Trophoblast cell (in vitro differentiated cells and primary cell): Measurements from ENCODE around the gene LDB3.

Source experiments
- DNase-seq, 2 donors: peaks; one replicate each; pipeline ENCODE4 v3.0.0-alpha.2; 2016
- H2AFZ ChIP-seq: 2 replicates; pipeline ENCODE4 v1.6.1; 2013; ENCODE audit warnings: low read length, moderate library complexity, mild to moderate bottlenecking; ENCODE audit not compliant: insufficient read depth, poor library complexity
- H2AK5ac ChIP-seq: 2 replicates; pipeline ENCODE4 v1.6.1; 2013; ENCODE audit warnings: mild to moderate bottlenecking, low read length
- H2BK120ac ChIP-seq: 2 replicates; pipeline ENCODE4 v1.6.1; 2013; ENCODE audit warnings: low read length, mild to moderate bottlenecking, moderate library complexity; ENCODE audit not compliant: insufficient read depth, poor library complexity
- H2BK12ac ChIP-seq: 2 replicates; pipeline ENCODE4 v1.6.1; 2013; ENCODE audit warnings: mild to moderate bottlenecking, low read length, moderate library complexity
- H2BK5ac ChIP-seq: 2 replicates; pipeline ENCODE4 v1.6.1; 2013; ENCODE audit warnings: low read length, low read depth, moderate library complexity, mild to moderate bottlenecking; ENCODE audit not compliant: poor library complexity
- H3K14ac ChIP-seq: 2 replicates; pipeline ENCODE4 v1.6.1; 2013; ENCODE audit warnings: mild to moderate bottlenecking, low read length
- H3K18ac ChIP-seq: 2 replicates; pipeline ENCODE4 v1.6.1; 2013; ENCODE audit warnings: mild to moderate bottlenecking, low read length
- H3K23ac ChIP-seq: 2 replicates; pipeline ENCODE4 v1.6.1; 2013; ENCODE audit warnings: low read length
- H3K27ac ChIP-seq: 2 replicates; pipeline ENCODE4 v1.5.1; 2013; ENCODE audit warnings: low read depth, mild to moderate bottlenecking, inconsistent platforms, low read length, moderate library complexity
- H3K27me3 ChIP-seq: 2 replicates; pipeline ENCODE4 v1.6.1; 2013; ENCODE audit warnings: inconsistent platforms, mild to moderate bottlenecking, low read length, moderate library complexity; ENCODE audit not compliant: insufficient read depth
- H3K36me3 ChIP-seq, 2 experiments: 1 replicate in 1 of 2; 2 replicates in 1 of 2; pipeline ENCODE4 v1.6.1; 2013; ENCODE audit warnings: low read length in 2 of 2, mild to moderate bottlenecking in 2 of 2, moderate library complexity in 1 of 2; ENCODE audit not compliant: insufficient read depth in 2 of 2, control insufficient read depth in 1 of 2
- H3K4ac ChIP-seq: 2 replicates; pipeline ENCODE4 v1.6.1; 2013; ENCODE audit warnings: low read depth, mild to moderate bottlenecking, low read length, moderate library complexity
- H3K4me1 ChIP-seq, 2 experiments: 1 replicate in 1 of 2; 2 replicates in 1 of 2; pipeline ENCODE4 v1.6.1; 2013; ENCODE audit warnings: low read length in 2 of 2, mild to moderate bottlenecking in 2 of 2, moderate library complexity in 1 of 2; ENCODE audit not compliant: insufficient read depth in 2 of 2, control insufficient read depth in 1 of 2
- H3K4me2 ChIP-seq: 2 replicates; pipeline ENCODE4 v1.6.1; 2013; ENCODE audit warnings: inconsistent platforms, mild to moderate bottlenecking, low read length, moderate library complexity
- H3K4me3 ChIP-seq: 2 replicates; pipeline ENCODE4 v1.5.1; 2013; ENCODE audit warnings: mild to moderate bottlenecking, low read depth, low read length, inconsistent platforms
- H3K79me1 ChIP-seq: one replicate; pipeline ENCODE4 v1.6.1; 2013; ENCODE audit warnings: low read length
- H3K79me2 ChIP-seq: 2 replicates; pipeline ENCODE4 v1.6.1; 2013; ENCODE audit warnings: low read length, mild to moderate bottlenecking; ENCODE audit not compliant: control insufficient read depth, insufficient read depth, poor library complexity
- H3K9ac ChIP-seq: 2 replicates; pipeline ENCODE4 v1.6.1; 2013; ENCODE audit warnings: mild to moderate bottlenecking, low read length
- H3K9me3 ChIP-seq: 2 replicates; pipeline ENCODE4 v1.6.1; 2013; ENCODE audit warnings: low read depth, mild to moderate bottlenecking, control low read depth, inconsistent platforms, low read length; ENCODE audit not compliant: insufficient read depth
- H4K12ac ChIP-seq: 2 replicates; pipeline ENCODE4 v1.6.1; 2013; ENCODE audit warnings: low read depth, mild to moderate bottlenecking, low read length, moderate library complexity
- H4K8ac ChIP-seq: 2 replicates; pipeline ENCODE4 v1.6.1; 2013; ENCODE audit warnings: low read depth, mild to moderate bottlenecking, low read length, moderate library complexity
- H4K91ac ChIP-seq: one replicate; pipeline ENCODE4 v1.6.1; 2013; ENCODE audit warnings: low read depth, mild to moderate bottlenecking, low read length, moderate library complexity
- WGBS: extraction: QIAGEN DNeasy Blood & Tissue Kit; methylation state at CpG from one replicate; pipeline ENCODE4 v1.1.7; 2013; ENCODE audit warnings: missing lambda C conversion rate; ENCODE audit not compliant: insufficient read length, insufficient coverage; ENCODE audit errors: extremely low coverage; 5-methylcytosine and 5-hydroxymethylcytosine counted together

The LDB3 gene

DNA sequence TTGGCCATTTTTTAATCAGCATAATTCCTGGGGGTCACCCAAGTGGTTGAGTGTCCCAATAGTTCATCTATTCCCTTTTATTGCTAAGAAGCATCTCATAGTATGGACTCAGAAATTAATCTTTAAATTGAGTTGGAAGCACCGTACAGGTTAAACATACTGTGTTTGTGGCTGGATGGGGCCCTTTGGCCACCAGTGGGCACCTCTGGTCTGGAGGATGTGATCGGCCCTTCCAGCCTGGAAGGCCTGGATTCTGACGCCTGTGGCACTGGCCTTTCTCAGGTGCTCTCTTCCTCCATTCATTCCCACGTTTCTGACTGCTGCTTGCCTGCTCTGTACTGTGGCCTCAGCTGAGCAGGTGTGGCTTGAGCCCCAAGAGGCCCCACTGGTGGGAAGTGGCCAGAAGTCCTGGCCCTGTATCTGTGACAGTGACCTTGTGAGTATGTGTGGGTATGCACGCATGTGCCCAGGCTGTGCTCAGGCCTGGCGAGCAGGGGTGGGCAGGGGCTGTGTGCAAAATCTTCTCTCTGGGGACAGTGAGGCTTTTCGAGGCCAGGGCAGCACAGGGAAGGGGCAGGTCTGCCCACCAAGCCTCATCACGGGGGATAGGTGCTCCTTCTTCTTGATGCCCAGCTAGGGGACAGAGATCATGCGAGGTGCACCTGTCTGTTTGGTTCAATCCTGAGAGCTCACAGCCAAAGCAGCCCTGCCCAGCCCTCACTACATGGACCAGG is 30.1 kb downstream of the LDB3 start:
- Histone ChIP-seq H3K14ac (no peak overlapping the region), H2BK5ac (no peak overlapping the region), H2AK5ac (no peak overlapping the region), H3K4me1 (no peaks in the 10 kb centered on the region), H3K27me3 (no peaks in the 10 kb centered on the region), H3K9ac (no peak overlapping the region), H3K9me3 (peaks cover 4% of the 10 kb centered on the region), H3K23ac (no peak overlapping the region), H3K79me1 (no peaks in the 10 kb centered on the region), H4K12ac (no peak overlapping the region), H4K91ac (no peak overlapping the region), H3K4me2 (no peak overlapping the region), H2AFZ (no peak overlapping the region), H3K79me2 (no peaks in the 10 kb centered on the region), H3K18ac (no peak overlapping the region), H4K8ac (no peak overlapping the region), H3K27ac (no peak overlapping the region), H3K4ac (no peak overlapping the region), H3K36me3 (no peaks in the 10 kb centered on the region), H2BK12ac (no peak overlapping the region), H2BK120ac (no peak overlapping the region), H3K4me3 (peak overlapping the region; percentile 25)
- no peak for DNase-seq
- no CpG with 5 or more reads among the region's 9 CpGs for whole genome bisulfite sequencing

DNA sequence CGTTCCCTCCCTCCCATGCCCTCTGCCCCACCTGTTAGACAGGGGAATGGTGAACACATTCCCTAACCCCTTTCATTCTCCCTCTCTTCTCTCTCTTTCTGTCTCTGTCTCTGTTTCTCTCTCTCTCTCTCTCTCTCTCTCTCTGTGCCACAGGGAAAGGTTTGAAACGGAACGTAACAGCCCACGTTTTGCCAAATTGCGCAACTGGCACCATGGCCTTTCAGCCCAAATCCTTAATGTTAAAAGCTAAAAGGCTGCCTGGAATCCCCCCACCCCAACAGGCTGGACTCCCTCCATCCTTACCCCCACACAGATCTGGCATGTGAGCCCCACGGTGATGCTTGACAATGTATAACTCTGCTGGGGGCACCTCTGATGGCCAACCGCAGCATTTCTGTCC is 30.8 kb downstream of the LDB3 start:
- Histone ChIP-seq H4K12ac (no peak overlapping the region), H3K9ac (no peak overlapping the region), H2BK12ac (no peak overlapping the region), H3K14ac (no peak overlapping the region), H3K4me1 (no peaks in the 10 kb centered on the region), H3K79me2 (no peaks in the 10 kb centered on the region), H3K79me1 (no peaks in the 10 kb centered on the region), H2AK5ac (no peak overlapping the region), H3K18ac (no peak overlapping the region), H2AFZ (no peak overlapping the region), H3K4me3 (no peak overlapping the region), H3K4me2 (no peak overlapping the region), H3K27ac (no peak overlapping the region), H3K27me3 (no peaks in the 10 kb centered on the region), H3K9me3 (peaks cover 4% of the 10 kb centered on the region), H3K4ac (no peak overlapping the region), H2BK5ac (no peak overlapping the region), H4K8ac (no peak overlapping the region), H4K91ac (no peak overlapping the region), H3K23ac (no peak overlapping the region), H2BK120ac (no peak overlapping the region), H3K36me3 (no peaks in the 10 kb centered on the region)
- no CpG with 5 or more reads among the region's 7 CpGs for whole genome bisulfite sequencing
- DNase-seq = no peak

- Histone ChIP-seq H3K36me3 (no peaks in the 10 kb centered on the region), H3K79me1 (no peaks in the 10 kb centered on the region), H3K23ac (no peak overlapping the region), H3K9ac (no peak overlapping the region), H4K8ac (no peak overlapping the region), H3K79me2 (no peaks in the 10 kb centered on the region), H3K4ac (no peak overlapping the region), H2BK12ac (no peak overlapping the region), H4K12ac (no peak overlapping the region), H2BK5ac (no peak overlapping the region), H3K4me2 (no peak overlapping the region), H3K27me3 (no peaks in the 10 kb centered on the region), H3K9me3 (peaks cover 4% of the 10 kb centered on the region), H2AFZ (no peak overlapping the region), H2BK120ac (no peak overlapping the region), H3K18ac (no peak overlapping the region), H3K27ac (no peak overlapping the region), H2AK5ac (no peak overlapping the region), H3K4me3 (no peak overlapping the region), H3K14ac (no peak overlapping the region), H4K91ac (no peak overlapping the region), H3K4me1 (no peaks in the 10 kb centered on the region)
- WGBS = no CpG with 5 or more reads among the region's 8 CpGs
- no peak for DNase-seq
These were observed 31.2 kb downstream of the LDB3 start for GRCh38 chr10:86699541-86699940.

DNA sequence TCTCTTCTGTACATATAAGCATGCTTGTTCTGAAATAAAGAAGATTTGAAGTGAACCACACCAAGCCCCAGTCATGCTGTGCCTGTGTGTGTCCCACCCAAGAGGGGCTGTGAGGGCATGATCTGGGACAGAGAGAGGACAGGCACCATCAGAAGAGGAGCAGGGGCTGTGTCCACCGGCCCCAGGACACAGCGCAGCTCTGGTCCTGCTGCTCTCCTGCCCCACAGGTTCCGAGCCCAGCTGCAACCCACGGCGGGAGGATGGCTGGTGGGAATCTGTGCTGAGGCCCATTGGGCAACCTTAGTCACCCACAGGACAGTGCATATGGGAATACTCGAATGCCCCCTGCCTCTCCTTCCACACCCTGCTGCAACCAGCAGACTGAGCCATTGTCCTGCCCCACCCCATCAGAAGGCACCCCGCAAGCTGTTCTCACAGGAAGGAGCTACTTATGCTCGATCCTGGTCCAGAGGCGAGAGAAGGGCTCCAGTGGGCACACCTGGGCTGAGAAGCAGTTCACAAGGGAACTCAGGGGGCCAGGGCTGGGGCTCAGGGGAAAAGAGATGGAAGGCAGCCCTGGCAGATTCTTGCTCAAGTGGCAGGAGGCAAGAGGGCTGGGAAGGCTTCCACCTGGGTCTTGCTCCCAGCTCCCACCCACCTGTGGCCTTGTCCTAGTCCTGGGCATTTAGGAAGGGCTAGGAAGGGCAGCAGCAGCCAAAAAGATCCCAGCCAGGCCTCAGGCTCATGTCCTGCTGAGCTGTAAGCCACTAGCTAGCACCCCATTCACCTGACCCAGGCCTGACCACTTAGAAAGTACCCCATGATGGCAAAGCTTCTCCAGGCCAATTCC is 31.9 kb downstream of the LDB3 start:
- Histone ChIP-seq H2AFZ (no peak overlapping the region), H2BK5ac (no peak overlapping the region), H3K4ac (no peak overlapping the region), H3K27me3 (no peaks in the 10 kb centered on the region), H3K79me2 (no peaks in the 10 kb centered on the region), H4K91ac (no peak overlapping the region), H3K18ac (no peak overlapping the region), H3K14ac (no peak overlapping the region), H3K27ac (no peak overlapping the region), H3K4me1 (no peaks in the 10 kb centered on the region), H3K9ac (no peak overlapping the region), H3K79me1 (no peaks in the 10 kb centered on the region), H2AK5ac (no peak overlapping the region), H3K23ac (no peak overlapping the region), H3K4me2 (no peak overlapping the region), H4K8ac (no peak overlapping the region), H3K4me3 (no peak overlapping the region), H2BK12ac (no peak overlapping the region), H2BK120ac (no peak overlapping the region), H3K9me3 (peaks cover 4% of the 10 kb centered on the region), H3K36me3 (no peaks in the 10 kb centered on the region), H4K12ac (no peak overlapping the region)
- no CpG with 5 or more reads among the region's 9 CpGs for WGBS
- DNase-seq = no peak
